H1 (cell line): Measurements from ENCODE around the gene MITF. TPM values are rescaled to one million over a fixed set of nuclear protein-coding genes. Genes with fewer than 3 reads are reported as not detected.

ENCODE experiments used
- CBX5 ChIP-seq: fragments of 300-800, 300-1000 bp; sonication (generic); IDR thresholded peaks from 2 replicates; pipeline ENCODE4 v1.7.1; 2016; ENCODE audit warnings: antibody characterized with exemption, low read length, low read depth
- POU5F1 ChIP-seq: IDR thresholded peaks from 2 replicates; pipeline ENCODE4 v1.6.1; 2011; ENCODE audit warnings: low read depth, mild to moderate bottlenecking, low read length, moderate library complexity
- SRF ChIP-seq: IDR thresholded peaks from 2 replicates; pipeline ENCODE4 v1.6.1; 2011; ENCODE audit warnings: mild to moderate bottlenecking, low read depth, low read length, moderate library complexity
- polyA plus RNA-seq, 7 experiments: library from polyadenylated mRNA; depleted of rRNA in 3 of 7; stranded (reverse) in 5 of 7; unstranded in 2 of 7; fragments of >200 nt in 5 of 7; fragments of 200-250 nt in 2 of 7; gene quantifications; 1 replicate in 5 of 7; 2 replicates in 1 of 7; 4 replicates in 1 of 7; pipeline versions ENCODE4 v1.2.1 to v1.2.3, GENCODE V29; 2011 to 2013; ENCODE audit warnings: missing spikeins in 2 of 7, mixed read lengths in 2 of 7
- total RNA-seq: library from RNA; stranded (reverse); fragmentation: NEBNext Ultra II Directional; extraction: Animal tissue kit (Norgen Biotek cat#: 25700); gene quantifications from 2 replicates; pipeline ENCODE4 v1.2.1, GENCODE V29; 2021
- TF ChIP-seq, protein P1 (sequence below): IDR thresholded peaks from 2 replicates; pipeline ENCODE4 v1.6.1; 2012; ENCODE audit warnings: inconsistent platforms

The MITF gene
- total and polyA plus RNA-seq, 2 of the 8 experiments (the other 6 are each of a cell fraction or from before 2014, with no cell fraction given): 0.53 to 1.4 TPM

- no peak for TF ChIP-seq CBX5
- no peak for TF ChIP-seq POU5F1
- no peak for TF ChIP-seq SRF
- TF ChIP-seq, protein P1, sequence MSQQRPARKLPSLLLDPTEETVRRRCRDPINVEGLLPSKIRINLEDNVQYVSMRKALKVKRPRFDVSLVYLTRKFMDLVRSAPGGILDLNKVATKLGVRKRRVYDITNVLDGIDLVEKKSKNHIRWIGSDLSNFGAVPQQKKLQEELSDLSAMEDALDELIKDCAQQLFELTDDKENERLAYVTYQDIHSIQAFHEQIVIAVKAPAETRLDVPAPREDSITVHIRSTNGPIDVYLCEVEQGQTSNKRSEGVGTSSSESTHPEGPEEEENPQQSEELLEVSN: no peak
These were observed 80.0 kb downstream of the MITF start (continued) for GRCh38 chr3:69819282-69819681.
